Heart left ventricle (tissue), 13 donors: ENCODE results near the gene GSAP.

ENCODE experiments used
- POLR2A ChIP-seq, 2 donors: fragments of 450-650 bp; IDR thresholded peaks; one replicate each; pipeline ENCODE4 v1.6.1; 2017; ENCODE audit warnings: antibody characterized with exemption in 2 of 2, mild to moderate bottlenecking in 2 of 2, moderate library complexity in 2 of 2
- TF ChIP-seq, protein P1 (sequence below), 12 donors: fragments of 200-600 bp; sonication (generic) in 4 of 12; IDR thresholded peaks; one replicate each; pipeline versions ENCODE4 v1.5.0 to v1.8.0; 2018 to 2022; ENCODE audit warnings: antibody characterized with exemption in 12 of 12, mild to moderate bottlenecking in 5 of 12
- donor health status: ischemic (EF 13 %, LVEDD 7.1; RV severe dilation, severe dysfunction).
- donor health status: DM: no; HTN: yes; CAD: no.
- donor health status: DM: no; HTN: no; CAD: no.
- donor health status: ischemic (EF 25% LVEDD 6.9; RV normal size, moderate dysfunction).
- donor health status: ischemic (EF 25% LVEDD 5.7; RV mildly dilated, moderate dysfunction).
- donor health status: ischemic (EF 35%, LVEDD 5.7; RV mildly dilated, moderate dysfunction).
- donor health status: nonischemic (EF 11% LVEDD 7.7; RV severe dilation, severe dysfunction).
- donor health status: DM: yes; HTN: yes; CAD: no.
- donor health status: PGD.
- donor health status: ischemic (EF 29% LVEDD 5.4; RV normal size, mild dysfunction).
- donor health status: nonischemic (EF 23%, LVEDD 6.1; RV moderate dilation, normal function).

DNA sequence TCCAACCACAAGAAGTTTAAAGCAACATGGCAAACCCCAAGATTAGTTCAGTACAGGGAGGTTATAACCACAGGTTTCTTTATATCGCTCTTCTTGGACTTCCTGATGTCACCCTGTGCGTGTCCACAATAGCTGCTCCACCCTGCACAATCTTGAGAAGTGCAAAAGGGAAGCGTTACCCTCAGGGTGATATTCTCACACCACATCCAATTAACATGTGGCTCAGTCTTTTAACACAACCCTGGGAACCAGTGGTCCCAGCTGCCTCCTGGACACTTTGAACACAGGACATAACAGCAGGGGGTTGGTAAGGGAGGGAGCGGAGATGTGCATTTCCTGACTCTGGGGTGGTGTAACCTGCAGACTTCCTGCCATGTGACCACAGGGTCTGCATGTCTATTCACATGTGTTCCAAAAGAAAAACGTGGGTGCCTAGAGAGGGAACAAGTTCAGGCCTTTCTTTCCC is 64.6 kb downstream of the GSAP start:
- TF ChIP-seq, protein P1, sequence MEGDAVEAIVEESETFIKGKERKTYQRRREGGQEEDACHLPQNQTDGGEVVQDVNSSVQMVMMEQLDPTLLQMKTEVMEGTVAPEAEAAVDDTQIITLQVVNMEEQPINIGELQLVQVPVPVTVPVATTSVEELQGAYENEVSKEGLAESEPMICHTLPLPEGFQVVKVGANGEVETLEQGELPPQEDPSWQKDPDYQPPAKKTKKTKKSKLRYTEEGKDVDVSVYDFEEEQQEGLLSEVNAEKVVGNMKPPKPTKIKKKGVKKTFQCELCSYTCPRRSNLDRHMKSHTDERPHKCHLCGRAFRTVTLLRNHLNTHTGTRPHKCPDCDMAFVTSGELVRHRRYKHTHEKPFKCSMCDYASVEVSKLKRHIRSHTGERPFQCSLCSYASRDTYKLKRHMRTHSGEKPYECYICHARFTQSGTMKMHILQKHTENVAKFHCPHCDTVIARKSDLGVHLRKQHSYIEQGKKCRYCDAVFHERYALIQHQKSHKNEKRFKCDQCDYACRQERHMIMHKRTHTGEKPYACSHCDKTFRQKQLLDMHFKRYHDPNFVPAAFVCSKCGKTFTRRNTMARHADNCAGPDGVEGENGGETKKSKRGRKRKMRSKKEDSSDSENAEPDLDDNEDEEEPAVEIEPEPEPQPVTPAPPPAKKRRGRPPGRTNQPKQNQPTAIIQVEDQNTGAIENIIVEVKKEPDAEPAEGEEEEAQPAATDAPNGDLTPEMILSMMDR (IDR thresholded peaks at IDR 0.05), result no peak
- no peak for TF ChIP-seq POLR2A (IDR thresholded peaks at IDR 0.05)
